Testis (tissue), 3 donors: ENCODE measurements around the gene ACOX1. TPM values are rescaled to one million over a fixed set of nuclear protein-coding genes. Genes with fewer than 3 reads are reported as not detected.

ENCODE experiments used
- DNase-seq: peaks from one replicate; pipeline ENCODE4 v3.0.0-alpha.2; 2019
- H3K27ac ChIP-seq, 2 donors: fragments of 200-600 bp; sonication (generic); one replicate each; pipeline ENCODE4 v1.5.1; 2019
- H3K27me3 ChIP-seq: fragments of 200-600 bp; sonication (generic); one replicate; pipeline ENCODE4 v1.5.1; 2019
- H3K36me3 ChIP-seq: fragments of 200-600 bp; sonication (generic); one replicate; pipeline ENCODE4 v1.5.1; 2017; ENCODE audit warnings: low read depth; ENCODE audit errors: missing control alignments
- H3K4me1 ChIP-seq: fragments of 200-600 bp; sonication (generic); one replicate; pipeline ENCODE4 v1.5.1; 2019
- H3K4me3 ChIP-seq, 2 donors: fragments of 200-600 bp; sonication (generic); one replicate each; pipeline ENCODE4 v1.5.1; 2017 to 2019
- H3K9me3 ChIP-seq: fragments of 200-600 bp; sonication (generic); one replicate; pipeline ENCODE4 v1.5.1; 2017
- POLR2A ChIP-seq: fragments of 450-650 bp; IDR thresholded peaks from one replicate; pipeline ENCODE4 v1.6.1; 2017; ENCODE audit warnings: antibody characterized with exemption, mild to moderate bottlenecking, moderate library complexity
- WGBS, 2 donors: methylation state at CpG; one replicate each; pipeline ENCODE4 v1.1.5; 2018; 5-methylcytosine and 5-hydroxymethylcytosine counted together
- intact Hi-C: fragments of 100-400 bp; cut with DNase I; formaldehyde crosslinking; loops from one replicate; pipeline ENCODE4 v1.15.1; 2023; ENCODE audit warnings: low total_unique reads
- polyA plus RNA-seq: library from polyadenylated mRNA; stranded (reverse); fragments of 350-450 nt; fragmentation: Illumina TruSeq; extraction: RNeasy Lipid Tissue Mini Kit (QIAGEN cat#74804); gene quantifications from one replicate; pipeline ENCODE4 v1.2.3, GENCODE V29; 2014; ENCODE audit warnings: low read depth, low replicate concordance; ENCODE audit not compliant: insufficient read depth
- total RNA-seq, 2 donors: library from RNA; depleted of rRNA; stranded (reverse); fragments of >200 nt; gene quantifications; one replicate each; pipeline ENCODE4 v1.2.3, GENCODE V29; 2016
- TF ChIP-seq, protein P1 (sequence below), 3 experiments: fragments of 450-650 bp in 2 of 3; fragments of 200-600 bp in 1 of 3; sonication (generic) in 1 of 3; IDR thresholded peaks; one replicate each; pipeline ENCODE4 v1.5.1; 2016 to 2019; ENCODE audit warnings: antibody characterized with exemption in 3 of 3, mild to moderate bottlenecking in 2 of 3, moderate library complexity in 1 of 3

The ACOX1 gene
- total and polyA plus RNA-seq, 3 donors from 2014 or later: 24.1 to 77.7 (median 64.1) TPM

GRCh38 chr17:76019833-76020467 lies 41.0 kb upstream of the ACOX1 start:
- no peak overlapping the region for H3K27ac ChIP-seq
- no peaks in the 10 kb centered on the region for H3K36me3 ChIP-seq
- WGBS, 2 donors: 93 to 94% methylated on average over 6 of the region's 6 CpGs
- no peak overlapping the region for H3K4me3 ChIP-seq
- intact Hi-C loops: no loop called here
- no peak for TF ChIP-seq POLR2A
- TF ChIP-seq, protein P1, sequence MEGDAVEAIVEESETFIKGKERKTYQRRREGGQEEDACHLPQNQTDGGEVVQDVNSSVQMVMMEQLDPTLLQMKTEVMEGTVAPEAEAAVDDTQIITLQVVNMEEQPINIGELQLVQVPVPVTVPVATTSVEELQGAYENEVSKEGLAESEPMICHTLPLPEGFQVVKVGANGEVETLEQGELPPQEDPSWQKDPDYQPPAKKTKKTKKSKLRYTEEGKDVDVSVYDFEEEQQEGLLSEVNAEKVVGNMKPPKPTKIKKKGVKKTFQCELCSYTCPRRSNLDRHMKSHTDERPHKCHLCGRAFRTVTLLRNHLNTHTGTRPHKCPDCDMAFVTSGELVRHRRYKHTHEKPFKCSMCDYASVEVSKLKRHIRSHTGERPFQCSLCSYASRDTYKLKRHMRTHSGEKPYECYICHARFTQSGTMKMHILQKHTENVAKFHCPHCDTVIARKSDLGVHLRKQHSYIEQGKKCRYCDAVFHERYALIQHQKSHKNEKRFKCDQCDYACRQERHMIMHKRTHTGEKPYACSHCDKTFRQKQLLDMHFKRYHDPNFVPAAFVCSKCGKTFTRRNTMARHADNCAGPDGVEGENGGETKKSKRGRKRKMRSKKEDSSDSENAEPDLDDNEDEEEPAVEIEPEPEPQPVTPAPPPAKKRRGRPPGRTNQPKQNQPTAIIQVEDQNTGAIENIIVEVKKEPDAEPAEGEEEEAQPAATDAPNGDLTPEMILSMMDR (IDR thresholded peaks at IDR 0.05): no peak
- no peak for DNase-seq
- no peaks in the 10 kb centered on the region for H3K27me3 ChIP-seq
- no peaks in the 10 kb centered on the region for H3K4me1 ChIP-seq
- H3K9me3 ChIP-seq: no peaks in the 10 kb centered on the region

DNA sequence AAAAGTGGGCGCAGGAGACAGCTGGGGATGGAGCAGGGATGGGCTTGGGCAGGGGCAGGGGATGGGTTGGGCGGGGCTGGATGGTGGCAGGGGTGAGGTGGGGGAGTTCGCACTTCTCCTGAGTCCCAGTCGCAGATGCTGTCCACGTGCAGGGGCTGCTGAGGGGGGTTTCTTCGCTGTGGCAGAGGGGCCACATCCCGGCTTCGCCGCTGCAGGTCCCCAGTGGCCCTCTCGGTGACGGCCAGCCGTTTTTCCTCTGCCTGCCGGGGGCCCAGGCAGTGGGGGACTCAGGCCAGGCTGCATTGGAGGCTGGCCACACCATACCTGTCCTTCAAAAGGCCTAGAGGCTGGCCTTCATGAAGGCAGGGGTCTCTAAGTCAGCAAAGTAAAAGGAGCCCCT lies 39.8 kb upstream of the ACOX1 start:
- WGBS, 2 donors: 90% methylated on average over 13 of the region's 13 CpGs

DNA sequence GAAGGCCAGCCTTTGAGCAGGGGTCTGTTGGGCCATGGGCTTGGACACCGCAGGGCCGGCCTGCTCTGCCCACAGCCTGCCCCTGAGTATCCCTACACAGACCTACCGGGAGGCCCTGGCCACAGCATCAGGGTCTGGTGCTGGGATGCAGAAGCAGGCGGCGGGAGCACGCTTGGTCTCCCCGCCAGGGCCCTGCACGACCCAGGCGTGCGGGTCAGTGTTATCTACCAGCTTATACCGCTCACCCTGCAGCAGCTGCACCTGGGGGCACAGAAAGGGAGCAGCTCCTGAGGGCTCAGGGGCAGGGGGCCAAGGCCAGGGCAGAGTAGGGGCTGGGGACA lies 39.3 kb upstream of the ACOX1 start:
- Histone ChIP-seq H3K4me3 (no peak overlapping the region), H3K9me3 (no peaks in the 10 kb centered on the region), H3K27me3 (no peaks in the 10 kb centered on the region), H3K4me1 (peaks cover 3% of the 10 kb centered on the region), H3K36me3 (no peaks in the 10 kb centered on the region), H3K27ac (no peak overlapping the region)
- no peak for TF ChIP-seq POLR2A
- TF ChIP-seq, protein P1 (IDR thresholded peaks at IDR 0.05): no peak
- 87% methylated on average over 8 to 11 of the region's 11 CpGs for WGBS, 2 donors
- DNase-seq: no peak
- intact Hi-C loops: no loop called here

More for the DNA sequence above, 39.8 kb upstream of the ACOX1 start:
- Histone ChIP-seq H3K27me3 (no peaks in the 10 kb centered on the region), H3K4me3 (no peak overlapping the region), H3K4me1 (peaks cover 3% of the 10 kb centered on the region), H3K36me3 (no peaks in the 10 kb centered on the region), H3K9me3 (no peaks in the 10 kb centered on the region), H3K27ac (no peak overlapping the region)
- no peak for TF ChIP-seq POLR2A
- TF ChIP-seq, protein P1 (IDR thresholded peaks at IDR 0.05): no peak
- no peak for DNase-seq
- intact Hi-C loops: no loop called here

GRCh38 chr17:76017481-76018339 lies 38.7 kb upstream of the ACOX1 start:
- no peaks in the 10 kb centered on the region for H3K9me3 ChIP-seq
- peaks cover 3% of the 10 kb centered on the region for H3K4me1 ChIP-seq
- intact Hi-C loops: no loop called here
- no peak overlapping the region for H3K27ac ChIP-seq
- peak; percentile 51 for DNase-seq
- no peak overlapping the region for H3K4me3 ChIP-seq
- no peaks in the 10 kb centered on the region for H3K27me3 ChIP-seq
- 85 to 87% methylated on average over 14 to 21 of the region's 21 CpGs for WGBS, 2 donors
- TF ChIP-seq POLR2A: no peak
- TF ChIP-seq, protein P1 (IDR thresholded peaks at IDR 0.05): no peak
- no peaks in the 10 kb centered on the region for H3K36me3 ChIP-seq
